Body of pancreas (tissue), 4 donors: ENCODE measurements around the gene SPOCD1. TPM values are rescaled to one million over a fixed set of nuclear protein-coding genes. Genes with fewer than 3 reads are reported as not detected.

Experiments
- ATAC-seq: fragments of 150-250 bp; one replicate; pipeline ENCODE4 v1.9.1; 2016
- DNase-seq, 4 donors: peaks; one replicate each; pipeline ENCODE4 v3.0.0-alpha.2; 2019
- H3K27ac ChIP-seq, 4 donors: fragments of 200-600 bp; sonication (generic); 1 replicate in 3 of 4; 2 replicates in 1 of 4; pipeline versions ENCODE4 v1.5.1 to v1.6.1; 2016 to 2019; ENCODE audit warnings: mild to moderate bottlenecking in 1 of 4, mixed read lengths in 1 of 4, moderate library complexity in 1 of 4
- H3K27me3 ChIP-seq, 2 donors: fragments of 200-600 bp; sonication (generic); one replicate each; pipeline ENCODE4 v1.6.0; 2016; ENCODE audit warnings: mild to moderate bottlenecking in 1 of 2
- H3K36me3 ChIP-seq, 2 donors: fragments of 200-600 bp; sonication (generic); replicated peaks in 1 of 2; 2 replicates each; pipeline ENCODE4 v1.5.1; 2016; ENCODE audit warnings: low read depth in 2 of 2; ENCODE audit not compliant: insufficient read depth in 1 of 2
- H3K4me1 ChIP-seq: fragments of 200-600 bp; sonication (generic); one replicate; pipeline ENCODE4 v1.6.0; 2016
- H3K4me3 ChIP-seq, 2 donors: fragments of 200-600 bp; sonication (generic); 1 replicate in 1 of 2; 2 replicates in 1 of 2; pipeline ENCODE4 v1.5.1; 2016 to 2019
- H3K9me3 ChIP-seq, 3 donors: fragments of 200-600 bp; sonication (generic); 1 replicate in 2 of 3; 2 replicates in 1 of 3; pipeline ENCODE4 v1.5.1; 2016
- POLR2A ChIP-seq, 3 donors: fragments of 450-650 bp; IDR thresholded peaks; one replicate each; pipeline ENCODE4 v1.6.1; 2016; ENCODE audit warnings: antibody characterized with exemption in 3 of 3, mild to moderate bottlenecking in 2 of 3
- WGBS, 2 donors: methylation state at CpG; one replicate each; pipeline ENCODE4 v1.1.5; 2017; 5-methylcytosine and 5-hydroxymethylcytosine counted together
- intact Hi-C: fragments of 100-400 bp; cut with DNase I; formaldehyde crosslinking; loops from one replicate; pipeline ENCODE4 v1.15.1; 2023
- total RNA-seq, 2 donors: library from RNA; depleted of rRNA; stranded (reverse); fragments of >200 nt; gene quantifications; one replicate each; pipeline ENCODE4 v1.1.0, GENCODE V29; 2016
- TF ChIP-seq, protein P1 (sequence below), 7 experiments: fragments of 450-650 bp in 4 of 7; fragments of 200-600 bp in 3 of 7; sonication (generic) in 3 of 7; IDR thresholded peaks; one replicate each; pipeline ENCODE4 v1.5.1; 2016 to 2019; ENCODE audit warnings: antibody characterized with exemption in 7 of 7

The SPOCD1 gene
- total RNA-seq, 2 donors from 2014 or later, result 0.26 TPM; not detected in 1

DNA sequence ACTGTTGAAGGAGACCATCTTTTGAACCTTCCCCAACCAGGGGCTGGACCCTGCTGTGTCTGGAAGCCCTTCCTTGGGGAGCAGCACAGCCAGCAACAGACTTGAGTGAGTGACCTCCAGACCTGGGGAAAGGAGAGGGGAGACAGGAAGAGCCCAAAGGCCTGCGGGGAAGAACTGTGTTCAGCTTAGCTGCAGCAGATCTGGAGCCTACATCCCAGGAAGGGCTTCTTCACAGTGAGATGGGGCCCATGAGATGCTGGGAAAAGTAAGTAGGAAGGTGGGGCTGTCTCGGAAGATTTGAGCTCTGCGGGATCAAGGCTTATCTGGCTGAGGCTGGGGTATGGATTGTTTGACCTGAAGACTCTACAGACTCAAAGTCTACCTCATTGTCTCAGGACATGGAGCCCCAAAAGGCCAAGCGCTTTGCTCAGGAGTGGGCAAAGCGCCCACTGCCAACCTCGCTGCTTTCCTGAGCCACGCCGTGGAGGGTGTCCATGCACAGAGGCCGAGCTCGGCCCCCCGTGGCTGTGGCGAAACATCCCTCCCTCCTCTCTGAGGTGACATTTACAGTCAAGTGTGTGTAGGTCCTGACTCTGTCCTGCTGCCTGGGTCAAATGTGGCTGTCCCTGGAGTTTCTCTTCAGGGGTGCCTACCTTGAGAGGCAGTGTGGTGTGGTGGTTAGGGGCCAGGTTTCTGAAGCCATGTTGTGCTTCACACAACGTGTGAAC is 24.5 kb downstream of the SPOCD1 start:
- Histone ChIP-seq H3K4me3 (no peak overlapping the region), H3K27me3 (no peaks in the 10 kb centered on the region), H3K4me1 (peaks cover 14% of the 10 kb centered on the region), H3K36me3 (no peaks in the 10 kb centered on the region), H3K27ac (no peak overlapping the region), H3K9me3 (no peaks in the 10 kb centered on the region)
- peak in 1 of 4 donors; percentile 3 for DNase-seq
- intact Hi-C loops, result no loop called here
- TF ChIP-seq, protein P1, sequence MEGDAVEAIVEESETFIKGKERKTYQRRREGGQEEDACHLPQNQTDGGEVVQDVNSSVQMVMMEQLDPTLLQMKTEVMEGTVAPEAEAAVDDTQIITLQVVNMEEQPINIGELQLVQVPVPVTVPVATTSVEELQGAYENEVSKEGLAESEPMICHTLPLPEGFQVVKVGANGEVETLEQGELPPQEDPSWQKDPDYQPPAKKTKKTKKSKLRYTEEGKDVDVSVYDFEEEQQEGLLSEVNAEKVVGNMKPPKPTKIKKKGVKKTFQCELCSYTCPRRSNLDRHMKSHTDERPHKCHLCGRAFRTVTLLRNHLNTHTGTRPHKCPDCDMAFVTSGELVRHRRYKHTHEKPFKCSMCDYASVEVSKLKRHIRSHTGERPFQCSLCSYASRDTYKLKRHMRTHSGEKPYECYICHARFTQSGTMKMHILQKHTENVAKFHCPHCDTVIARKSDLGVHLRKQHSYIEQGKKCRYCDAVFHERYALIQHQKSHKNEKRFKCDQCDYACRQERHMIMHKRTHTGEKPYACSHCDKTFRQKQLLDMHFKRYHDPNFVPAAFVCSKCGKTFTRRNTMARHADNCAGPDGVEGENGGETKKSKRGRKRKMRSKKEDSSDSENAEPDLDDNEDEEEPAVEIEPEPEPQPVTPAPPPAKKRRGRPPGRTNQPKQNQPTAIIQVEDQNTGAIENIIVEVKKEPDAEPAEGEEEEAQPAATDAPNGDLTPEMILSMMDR (IDR thresholded peaks at IDR 0.05), result no peak
- no peak for TF ChIP-seq POLR2A (IDR thresholded peaks at IDR 0.05)
- no peak for ATAC-seq
- 76 to 87% methylated on average over 8 to 13 of the region's 13 CpGs for WGBS, 2 donors

DNA sequence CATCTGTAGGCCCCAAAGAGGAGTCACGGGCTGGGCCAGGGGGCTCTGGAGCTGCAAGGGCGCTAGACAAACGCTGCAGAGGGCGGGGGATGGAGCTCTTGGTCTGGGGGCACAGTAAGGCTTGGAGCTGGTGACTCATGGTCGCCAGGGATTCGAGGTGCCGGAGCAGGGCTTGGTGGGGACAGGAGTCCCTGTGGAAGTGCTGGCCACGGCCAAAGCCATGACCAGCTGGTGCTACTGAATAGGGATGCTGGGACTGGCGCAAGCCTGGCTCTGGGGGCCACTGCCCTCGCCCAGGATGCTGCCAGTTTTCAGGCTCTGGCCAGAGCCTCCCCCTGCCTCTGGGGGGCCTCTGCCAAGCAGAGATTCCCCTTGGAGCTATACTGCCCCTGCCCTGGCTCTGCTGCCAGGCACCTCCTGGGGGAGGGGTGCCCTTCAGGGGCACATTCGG is 25.2 kb downstream of the SPOCD1 start:
- DNase-seq, result peak in 1 of 4 donors; percentile 11

DNA sequence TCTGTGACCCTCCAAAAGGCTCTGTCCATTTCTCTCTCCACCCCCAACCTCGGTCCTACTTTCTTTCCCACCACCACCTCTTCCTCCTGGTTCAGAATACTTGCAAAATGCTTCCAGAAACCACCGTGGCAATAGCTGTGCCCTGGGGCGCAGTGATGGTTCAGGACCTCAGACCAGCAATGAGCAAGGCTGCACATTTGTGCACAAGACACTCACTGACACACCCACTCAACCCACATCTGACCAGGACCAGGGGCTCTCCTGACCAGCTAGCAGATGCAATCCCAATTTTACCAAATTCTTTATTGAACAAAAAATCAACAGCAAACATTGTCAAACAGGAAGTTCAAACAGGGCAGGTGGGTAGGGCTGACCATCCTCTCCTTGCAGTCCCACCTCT is 25.7 kb downstream of the SPOCD1 start:
- intact Hi-C loops, result no loop called here
- H3K9me3 ChIP-seq, result no peaks in the 10 kb centered on the region
- H3K4me1 ChIP-seq, result peaks cover 14% of the 10 kb centered on the region
- no peaks in the 10 kb centered on the region for H3K27me3 ChIP-seq
- no peak for TF ChIP-seq POLR2A (IDR thresholded peaks at IDR 0.05)
- TF ChIP-seq, protein P1 (IDR thresholded peaks at IDR 0.05), result no peak
- no peak overlapping the region for H3K4me3 ChIP-seq
- no peak overlapping the region for H3K27ac ChIP-seq
- 62 to 71% methylated on average over 3 of the region's 3 CpGs for WGBS, 2 donors
- no peaks in the 10 kb centered on the region for H3K36me3 ChIP-seq
- no peak for DNase-seq
- ATAC-seq, result no peak

More for the DNA sequence above, 25.2 kb downstream of the SPOCD1 start:
- no peak for ATAC-seq
- WGBS, 2 donors, result 71 to 82% methylated on average over 9 to 11 of the region's 11 CpGs
- TF ChIP-seq POLR2A (IDR thresholded peaks at IDR 0.05), result no peak
- TF ChIP-seq, protein P1 (IDR thresholded peaks at IDR 0.05), result no peak
- H3K27ac ChIP-seq, result no peak overlapping the region
- no peaks in the 10 kb centered on the region for H3K27me3 ChIP-seq
- no peak overlapping the region for H3K4me3 ChIP-seq
- H3K4me1 ChIP-seq, result peaks cover 14% of the 10 kb centered on the region
- intact Hi-C loops, result no loop called here
- H3K36me3 ChIP-seq, result no peaks in the 10 kb centered on the region
- H3K9me3 ChIP-seq, result no peaks in the 10 kb centered on the region

DNA sequence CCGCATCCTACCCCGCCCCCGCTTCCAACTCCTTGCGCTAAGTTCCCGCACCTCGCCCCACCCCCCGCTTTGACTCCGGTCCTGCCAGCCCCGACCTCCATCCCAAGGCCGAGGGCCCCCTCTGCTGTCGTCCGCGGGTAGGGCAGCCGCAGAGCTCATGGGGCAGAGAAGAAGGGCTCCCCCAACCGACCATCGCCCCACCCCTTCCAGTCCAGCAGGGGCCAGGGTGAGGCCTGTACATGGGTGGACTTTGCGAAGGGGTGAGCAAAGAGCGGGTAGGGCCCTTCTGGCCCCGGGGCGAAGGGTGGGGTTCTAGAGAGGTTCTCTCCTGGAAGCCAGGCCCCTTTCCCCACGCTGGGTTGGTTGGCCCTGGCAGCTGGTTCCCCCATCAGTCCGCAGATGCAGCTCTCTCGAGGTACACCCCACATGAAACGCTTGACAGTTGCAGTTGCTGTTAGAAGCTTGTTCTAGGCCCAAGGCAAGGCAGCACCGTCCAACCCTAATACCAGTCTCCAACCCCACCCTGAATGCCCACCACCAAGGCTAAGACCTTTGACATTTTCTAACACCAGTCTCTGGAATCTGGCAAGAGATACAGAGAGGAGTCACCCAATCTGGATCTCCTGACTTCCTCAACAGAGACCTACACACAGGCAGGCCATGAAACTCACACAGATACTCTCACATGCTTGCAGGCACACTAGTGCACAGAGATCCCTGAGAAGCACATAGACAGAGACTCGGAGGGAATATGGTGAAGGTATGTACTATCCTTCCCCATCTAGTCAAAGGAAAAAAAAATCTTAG is 26.4 kb downstream of the SPOCD1 start:
- H3K36me3 ChIP-seq, result no peaks in the 10 kb centered on the region
- no peaks in the 10 kb centered on the region for H3K9me3 ChIP-seq
- H3K27me3 ChIP-seq, result no peaks in the 10 kb centered on the region
- intact Hi-C loops, result no loop called here
- TF ChIP-seq POLR2A (IDR thresholded peaks at IDR 0.05), result no peak
- TF ChIP-seq, protein P1 (IDR thresholded peaks at IDR 0.05), result peak; percentile 91 to 97 (median 94)
- H3K4me1 ChIP-seq, result peaks cover 14% of the 10 kb centered on the region
- DNase-seq (peak; percentile 94 to 97 (median 95)), ATAC-seq (peak; percentile 83)
- H3K4me3 ChIP-seq, result peak overlapping the region in 1 of 2 donors; percentile 40
- peak overlapping the region; percentile 23 to 85 (median 64) for H3K27ac ChIP-seq
- WGBS, 2 donors, result 14 to 33% methylated on average over 11 to 25 of the region's 26 CpGs
